Bronchial epithelial cell (primary cell): Measurements from ENCODE around the gene OR2T27. TPM values are rescaled to one million over a fixed set of nuclear protein-coding genes. Genes with fewer than 3 reads are reported as not detected.

Source experiments
- DNase-seq: peaks from one replicate; pipeline ENCODE4 v3.0.0-alpha.2; 2010; ENCODE audit warnings: low read depth
- FAIRE-seq: peaks from 2 replicates; lab custom pipeline; 2011; peaks lifted over from hg19 to GRCh38; lab: Jason Lieb, UNC
- H3K27me3 ChIP-seq: 2 replicates; pipeline ENCODE4 v1.5.1; 2011; ENCODE audit warnings: low read length; ENCODE audit not compliant: control insufficient read depth, insufficient read depth
- H3K36me3 ChIP-seq: 2 replicates; pipeline ENCODE4 v1.5.1; 2011; ENCODE audit warnings: low read length; ENCODE audit not compliant: control insufficient read depth, insufficient read depth
- H3K4me3 ChIP-seq: 2 replicates; pipeline ENCODE4 v1.5.1; 2011; ENCODE audit warnings: mild to moderate bottlenecking, low read depth, low read length, control low read depth
- CTCF ChIP-seq: IDR thresholded peaks from 2 replicates; pipeline ENCODE4 v1.5.1; 2011; ENCODE audit warnings: mild to moderate bottlenecking, moderate library complexity, low read length, control low read depth, inconsistent platforms; ENCODE audit not compliant: insufficient read depth, severe bottlenecking
- total RNA-seq: library from RNA; depleted of rRNA; stranded (reverse); fragments of >200 nt; gene quantifications from 2 replicates; pipeline ENCODE4 v1.2.1, GENCODE V29; 2014

OR2T27 gene
- total RNA-seq, 1 donor from 2014 or later: not detected

DNA sequence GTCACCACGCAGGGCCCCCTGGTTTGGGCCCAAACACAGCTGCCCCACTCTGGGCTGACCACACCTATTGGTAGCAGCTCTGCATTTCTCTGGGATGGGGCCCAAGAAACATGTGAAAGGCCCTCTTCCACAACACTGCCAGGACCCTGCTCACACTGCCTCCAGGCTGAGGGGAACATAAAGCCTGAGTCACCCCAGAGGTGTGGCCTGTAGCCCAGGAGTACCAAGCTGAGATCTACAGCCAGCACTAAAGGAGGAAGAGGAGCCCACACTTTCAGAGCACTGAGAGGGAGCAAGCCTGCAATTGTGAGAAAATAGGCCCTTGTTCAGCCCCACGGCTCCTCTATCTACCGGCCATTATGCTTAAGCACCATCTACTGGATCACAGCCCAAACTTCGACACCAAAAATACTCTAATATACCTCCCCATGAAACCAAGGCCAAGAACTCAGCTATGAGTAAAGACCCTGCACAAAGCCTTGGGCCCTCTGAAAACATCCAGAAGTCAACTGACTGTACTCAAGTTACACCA is 43.4 kb downstream of the OR2T27 start:
- Histone ChIP-seq H3K4me3 (no peak overlapping the region), H3K36me3 (no peaks in the 10 kb centered on the region), H3K27me3 (no peaks in the 10 kb centered on the region)
- no peak for DNase-seq
- no peak for TF ChIP-seq CTCF
- FAIRE-seq: peak; percentile 7

DNA sequence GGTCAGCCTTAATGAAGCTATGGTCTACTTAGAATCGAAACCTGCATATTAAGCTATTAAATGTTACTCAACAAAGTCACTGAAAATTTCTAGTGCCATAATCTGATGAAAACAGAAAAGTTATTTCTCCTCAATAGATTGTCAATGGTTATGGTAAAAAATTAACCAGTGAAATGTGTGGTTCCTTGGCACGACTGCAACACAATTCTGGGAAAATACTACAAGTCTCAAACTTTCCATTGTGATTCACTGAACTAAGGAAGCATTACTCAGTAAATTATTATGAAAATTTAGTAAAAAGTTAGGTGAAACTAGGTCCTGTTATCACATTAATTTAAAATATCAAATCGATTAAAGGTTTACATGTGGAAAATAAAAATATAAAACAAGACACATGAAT is 45.0 kb downstream of the OR2T27 start:
- H3K36me3 ChIP-seq: no peaks in the 10 kb centered on the region
- FAIRE-seq: no peak
- H3K27me3 ChIP-seq: no peaks in the 10 kb centered on the region
- no peak for DNase-seq
- H3K4me3 ChIP-seq: no peak overlapping the region
- no peak for TF ChIP-seq CTCF

Other genes with a start within 250 kb of the OR2T27 start
- not detected in 2 replicates for gene OR2T2, start 209.9 kb downstream of the OR2T27 start, total RNA-seq
- gene OR2T3, start 182.2 kb downstream of the OR2T27 start, total RNA-seq: not detected in 2 replicates
- not detected in 2 replicates for gene OR2T5, start 166.9 kb downstream of the OR2T27 start, total RNA-seq
- gene OR2G6, start 147.5 kb downstream of the OR2T27 start, total RNA-seq: not detected in 2 replicates
- not detected in 2 replicates for gene OR2T29, start 92.8 kb downstream of the OR2T27 start, total RNA-seq
- gene OR2T34, start 80.8 kb downstream of the OR2T27 start, total RNA-seq: not detected in 2 replicates
- 0.13 TPM in 1 of 2 replicates, not detected in the other for gene OR2T10, start 57.8 kb downstream of the OR2T27 start, total RNA-seq
- gene OR2T11, start 20.4 kb downstream of the OR2T27 start, total RNA-seq: not detected in 2 replicates
- not detected in 2 replicates for gene OR2T35, start 10.2 kb downstream of the OR2T27 start, total RNA-seq
- gene OR14I1, start 47.2 kb upstream of the OR2T27 start, total RNA-seq: not detected in 2 replicates
- gene LYPD8, start 100.2 kb upstream of the OR2T27 start, total RNA-seq: not detected in 2 replicates
- gene SH3BP5L, start 170.4 kb upstream of the OR2T27 start, total RNA-seq: 17.1 and 20.9 TPM in 2 replicates
- gene ZNF672, start 182.7 kb upstream of the OR2T27 start, total RNA-seq: 15.3 and 18.8 TPM in 2 replicates
- gene ZNF692, start 203.6 kb upstream of the OR2T27 start, total RNA-seq: 19.7 and 22.7 TPM in 2 replicates